WTC11 (cell line): Measurements from ENCODE around the gene CNTN1.

Experiments
- ATF2 ChIP-seq: sonication (generic); formaldehyde crosslinking; IDR thresholded peaks from 2 replicates; pipeline ENCODE4 v1.8.1; 2022; ENCODE audit warnings: low read depth, missing genetic modification reagents, borderline replicate concordance
- ATF3 ChIP-seq: sonication (generic); formaldehyde crosslinking; conservative IDR thresholded peaks from 2 replicates; pipeline ENCODE4 v1.8.1; 2022; ENCODE audit warnings: mild to moderate bottlenecking, missing genetic modification reagents
- CTCF ChIP-seq: fragments of 200-600 bp; IDR thresholded peaks from 2 replicates; pipeline ENCODE4 v1.8.0; 2022; ENCODE audit warnings: antibody characterized with exemption
- ESRRA ChIP-seq: sonication (generic); formaldehyde crosslinking; IDR thresholded peaks from 2 replicates; pipeline ENCODE4 v1.8.1; 2022; ENCODE audit warnings: mild to moderate bottlenecking, missing genetic modification reagents, borderline replicate concordance
- FOXP4 ChIP-seq: sonication (generic); formaldehyde crosslinking; IDR thresholded peaks from 2 replicates; pipeline ENCODE4 v1.8.0; 2022; ENCODE audit warnings: mild to moderate bottlenecking, missing genetic modification reagents
- IRF2 ChIP-seq: sonication (generic); formaldehyde crosslinking; IDR thresholded peaks from 2 replicates; pipeline ENCODE4 v1.8.0; 2022; ENCODE audit warnings: low read depth, missing genetic modification reagents, borderline replicate concordance
- MAX ChIP-seq: sonication (generic); formaldehyde crosslinking; IDR thresholded peaks from 2 replicates; pipeline ENCODE4 v1.8.0; 2022; ENCODE audit warnings: mild to moderate bottlenecking, missing genetic modification reagents
- MLX ChIP-seq: sonication (generic); formaldehyde crosslinking; IDR thresholded peaks from 2 replicates; pipeline ENCODE4 v1.8.1; 2023; ENCODE audit warnings: mild to moderate bottlenecking, missing genetic modification reagents, moderate library complexity
- MXD4 ChIP-seq: fragments of 250-450 bp; sonication (Bioruptor Pico); IDR thresholded peaks from 2 replicates; pipeline ENCODE4 v1.8.0; 2021; ENCODE audit warnings: mild to moderate bottlenecking, moderate library complexity, borderline replicate concordance
- NFYB ChIP-seq: sonication (generic); formaldehyde crosslinking; conservative IDR thresholded peaks from 2 replicates; pipeline ENCODE4 v1.8.0; 2022; ENCODE audit warnings: low read depth, missing genetic modification reagents
- NR2C2 ChIP-seq: sonication (generic); formaldehyde crosslinking; IDR thresholded peaks from 2 replicates; pipeline ENCODE4 v1.8.0; 2022; ENCODE audit warnings: mild to moderate bottlenecking, missing genetic modification reagents
- ZBTB43 ChIP-seq: sonication (generic); formaldehyde crosslinking; IDR thresholded peaks from 2 replicates; pipeline ENCODE4 v1.8.1; 2023; ENCODE audit warnings: mild to moderate bottlenecking, missing genetic modification reagents
- ZNF138 ChIP-seq: sonication (generic); formaldehyde crosslinking; conservative IDR thresholded peaks from 2 replicates; pipeline ENCODE4 v1.8.1; 2022; ENCODE audit warnings: mild to moderate bottlenecking, moderate library complexity, missing genetic modification reagents
- ZNF281 ChIP-seq: sonication (generic); formaldehyde crosslinking; IDR thresholded peaks from 2 replicates; pipeline ENCODE4 v1.8.0; 2023; ENCODE audit warnings: mild to moderate bottlenecking, missing genetic modification reagents

- TF ChIP-seq MXD4 (CRISPR knock-in tag) (no peak), ZBTB43 (no peak), ESRRA (CRISPR knock-in tag) (no peak), IRF2 (CRISPR knock-in tag) (no peak), CTCF (no peak), ZNF138 (CRISPR knock-in tag) (no peak), NR2C2 (no peak), ZNF281 (CRISPR knock-in tag) (no peak), FOXP4 (CRISPR knock-in tag) (no peak), ATF2 (no peak), MAX (CRISPR knock-in tag) (no peak), ATF3 (CRISPR knock-in tag) (no peak), NFYB (CRISPR knock-in tag) (no peak), MLX (CRISPR knock-in tag) (no peak)
Measured at GRCh38 chr12:40986001-40986400, 293.8 kb downstream of the CNTN1 start.
